Dermis microvascular lymphatic vessel endothelial cell (primary cell): ENCODE results near the gene CD248. TPM values are rescaled to one million over a fixed set of nuclear protein-coding genes. Genes with fewer than 3 reads are reported as not detected.
"Not testable (repeated sequence)": the region's sequence is repeated elsewhere in the genome, so short reads cannot be mapped to it uniquely, and the experiment has no call there.

ENCODE experiments used
- DNase-seq, 2 donors: peaks; one replicate each; pipeline versions ENCODE4 v3.0.0 to v3.0.0-alpha.2; 2010; ENCODE audit warnings: low read depth in 2 of 2
- total RNA-seq: library from RNA; depleted of rRNA; stranded (reverse); fragments of >200 nt; gene quantifications from 2 replicates; pipeline ENCODE4 v1.2.1, GENCODE V29; 2014

Gene CD248
- total RNA-seq, 1 donor from 2014 or later = under 0.01 TPM

GRCh38 chr11:66314186-66314501, 2.7 kb downstream of the CD248 start:
- no peak for DNase-seq

GRCh38 chr11:66313321-66314185, 3.3 kb downstream of the CD248 start:
- DNase-seq = no peak

GRCh38 chr11:66312549-66313320, 4.1 kb downstream of the CD248 start:
- DNase-seq = peak; percentile 87 to 97

GRCh38 chr11:66311965-66312548, 4.8 kb downstream of the CD248 start:
- DNase-seq = peak; percentile 83 to 92

- no peak for DNase-seq
These were observed 5.3 kb downstream of the CD248 start for GRCh38 chr11:66311470-66311964.

GRCh38 chr11:66310803-66311440, 5.9 kb downstream of the CD248 start:
- not testable (repeated sequence) for DNase-seq

- no peak for DNase-seq
These were observed 6.5 kb downstream of the CD248 start for GRCh38 chr11:66310324-66310723.

- DNase-seq = no peak
These were observed 7.4 kb downstream of the CD248 start for GRCh38 chr11:66309475-66309874.

- no peak for DNase-seq
These were observed 14.2 kb downstream of the CD248 start for GRCh38 chr11:66302656-66303055.

GRCh38 chr11:66299186-66299585, 17.7 kb downstream of the CD248 start:
- no peak for DNase-seq

GRCh38 chr11:66297610-66298009, 19.2 kb downstream of the CD248 start:
- DNase-seq = no peak

GRCh38 chr11:66294626-66295620, 21.9 kb downstream of the CD248 start:
- no peak for DNase-seq

- no peak for DNase-seq
These were observed 22.8 kb downstream of the CD248 start for GRCh38 chr11:66293777-66294625.

GRCh38 chr11:66293352-66293751, 23.5 kb downstream of the CD248 start:
- no peak for DNase-seq

GRCh38 chr11:66292543-66293332, 24.1 kb downstream of the CD248 start:
- no peak for DNase-seq

GRCh38 chr11:66291706-66292542, 24.9 kb downstream of the CD248 start, which contains the start of gene TMEM151A:
Gene TMEM151A, plus strand, starts transcription at chr11:66291894. Its CDS starts 120 bp downstream, at chr11:66292014.
- no peak for DNase-seq

GRCh38 chr11:66291303-66291705, 25.5 kb downstream of the CD248 start:
- no peak for DNase-seq

- no peak for DNase-seq
These were observed 26.6 kb downstream of the CD248 start for GRCh38 chr11:66290330-66290621.
